Measurements from ENCODE around the gene ADAMTSL5. TPM values are rescaled to one million over a fixed set of nuclear protein-coding genes. Genes with fewer than 3 reads are reported as not detected.

ADAMTSL5 gene
- total and polyA plus RNA-seq, 3 experiments from 2014 or later = 1.0 to 2.7 (median 2.3) TPM

DNA sequence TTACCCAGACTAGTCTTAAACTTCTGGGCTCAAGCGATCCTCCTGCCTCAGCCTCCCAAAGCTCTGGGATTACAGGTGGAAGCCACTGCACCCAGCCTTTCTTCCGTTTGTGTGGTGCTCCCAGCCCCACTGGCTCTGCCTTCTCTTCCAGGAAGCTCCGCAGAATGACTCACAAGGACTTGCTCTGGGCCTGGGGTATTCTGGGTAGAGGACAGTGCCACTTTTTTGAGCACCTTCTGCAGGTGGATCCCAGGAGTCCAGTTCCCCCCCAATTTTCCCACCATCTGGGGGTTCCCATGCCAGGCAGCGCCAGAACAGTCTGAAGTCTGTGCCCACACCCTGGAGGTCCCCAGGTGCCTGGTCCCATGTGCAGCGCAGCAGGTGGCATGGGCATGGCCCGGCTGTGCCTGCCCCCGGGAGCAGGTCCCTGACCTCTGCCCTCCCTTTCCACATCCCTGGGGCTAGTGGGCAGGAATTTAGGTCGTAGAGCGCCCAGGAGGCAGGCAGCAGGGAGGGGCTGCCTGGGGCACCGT is 20.3 kb downstream of the ADAMTSL5 start:
- Histone ChIP-seq H3K27ac (ENCODE audit: low read depth, low read length) (peak overlapping the region; percentile 59), H3K4me1 (ENCODE audit: insufficient read depth, low read length) (peaks cover 10% of the 10 kb centered on the region), H3K36me3 (ENCODE audit: insufficient read depth, low read length) (no peaks in the 10 kb centered on the region), H3K27me3 (ENCODE audit: insufficient read depth, low read length, poor library complexity, severe bottlenecking) (no peaks in the 10 kb centered on the region), H3K9me3 (ENCODE audit: low read length) (no peaks in the 10 kb centered on the region), H3K4me3 (ENCODE audit: low read length) (no peak overlapping the region)
- ChIA-PET CTCF (no interaction called here), POLR2A (no interaction called here)
- Mint-ChIP-seq H3K27ac (no peak overlapping the region), H3K4me3 (peak overlapping the region in 5 of 7 donors; percentile 72 to 85 (median 74)), H3K9me3 (no peaks in the 10 kb centered on the region), H3K27me3 (peaks cover 0 to 6% of the 10 kb centered on the region in 2 donors), H3K4me1 (peaks cover 7 to 18% (median 14%) of the 10 kb centered on the region in 3 donors), H3K36me3 (peaks cover 0 to 3% (median 0%) of the 10 kb centered on the region in 3 donors)
- DNase-seq = no peak

DNA sequence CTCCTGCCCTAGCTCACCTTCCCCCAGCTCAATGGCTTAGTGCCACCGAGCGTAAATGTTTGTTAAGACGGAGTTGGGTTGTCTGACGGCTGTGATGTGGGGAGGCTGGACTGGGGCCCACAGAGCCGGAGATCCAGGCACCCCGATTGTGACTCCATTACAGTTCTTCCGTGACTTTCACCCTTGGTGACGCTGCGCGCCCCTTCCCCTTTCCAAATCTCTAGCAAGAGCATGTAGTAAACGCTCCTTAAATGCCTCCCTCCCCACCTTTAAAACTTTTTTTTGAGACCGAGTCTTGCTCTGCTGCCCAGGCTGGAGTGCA is 21.0 kb downstream of the ADAMTSL5 start:
- Mint-ChIP-seq H3K27ac (peak overlapping the region in 2 of 8 donors; percentile 62 to 76), H3K9me3 (no peaks in the 10 kb centered on the region), H3K4me3 (peak overlapping the region; percentile 72 to 85 (median 75)), H3K27me3 (peaks cover 0 to 6% of the 10 kb centered on the region in 2 donors), H3K36me3 (peaks cover 0 to 3% (median 0%) of the 10 kb centered on the region in 3 donors), H3K4me1 (peaks cover 7 to 18% (median 14%) of the 10 kb centered on the region in 3 donors)
- Histone ChIP-seq H3K9me3 (ENCODE audit: low read length) (no peaks in the 10 kb centered on the region), H3K27me3 (ENCODE audit: insufficient read depth, low read length, poor library complexity, severe bottlenecking) (no peaks in the 10 kb centered on the region), H3K36me3 (ENCODE audit: insufficient read depth, low read length) (no peaks in the 10 kb centered on the region), H3K4me1 (ENCODE audit: insufficient read depth, low read length) (peaks cover 10% of the 10 kb centered on the region), H3K4me3 (ENCODE audit: low read length) (peak overlapping the region; percentile 43), H3K27ac (ENCODE audit: low read depth, low read length) (peak overlapping the region; percentile 59)
- ChIA-PET POLR2A (no interaction called here), CTCF (no interaction called here)
- no peak for DNase-seq

DNA sequence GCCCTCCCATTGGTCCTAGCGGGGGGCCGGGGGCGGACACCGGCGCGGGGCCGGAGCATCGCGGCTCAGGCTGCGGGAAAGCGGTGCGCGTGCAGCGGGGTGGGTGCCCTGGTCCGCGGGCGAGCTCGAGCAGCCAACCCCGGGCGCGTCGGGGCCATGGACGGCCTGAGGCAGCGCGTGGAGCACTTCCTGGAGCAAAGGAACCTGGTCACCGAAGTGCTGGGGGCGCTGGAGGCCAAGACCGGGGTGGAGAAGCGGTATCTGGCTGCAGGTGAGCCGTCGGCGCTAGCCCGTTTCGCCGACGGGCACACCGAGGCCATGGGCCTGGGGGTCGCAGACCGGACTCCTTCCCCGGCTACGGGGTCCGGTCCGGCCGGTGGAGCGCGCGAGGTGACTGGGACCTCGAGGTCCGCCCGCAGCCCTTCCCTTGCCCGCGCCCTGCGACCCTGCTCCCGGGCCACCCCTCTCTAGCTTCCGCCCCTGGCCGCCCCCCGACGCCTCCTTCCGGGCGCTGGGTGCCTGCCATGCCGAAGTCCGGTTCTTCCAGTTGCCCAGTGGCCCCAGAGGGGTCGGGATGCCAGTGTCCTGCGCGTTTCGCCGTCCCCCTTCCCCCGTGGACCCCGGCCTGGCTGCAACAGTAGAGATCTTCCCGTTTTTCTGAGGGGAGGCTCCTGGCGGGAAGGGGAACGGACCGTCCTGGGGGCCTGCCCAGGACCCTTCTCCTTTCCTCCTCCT is 21.5 kb downstream of the ADAMTSL5 start, which contains the start of gene REEP6:
Gene REEP6, plus strand, starts transcription at position 68 of the 735 bp plus-strand sequence. Its CDS starts 89 bp downstream, at position 157.
- Mint-ChIP-seq H3K4me1 (peaks cover 7 to 18% (median 14%) of the 10 kb centered on the region in 3 donors), H3K27me3 (peaks cover 0 to 6% of the 10 kb centered on the region in 2 donors), H3K4me3 (peak within 1 kb of the TSS; percentile 85 to 96 (median 87)), H3K9me3 (no peaks in the 10 kb centered on the region), H3K36me3 (peaks cover 0 to 3% (median 0%) of the 10 kb centered on the region in 3 donors), H3K27ac (peak within 1 kb of the TSS; percentile 74 to 92 (median 90))
- H3K27ac ChIP-seq (ENCODE audit: low read depth, low read length) = peak within 1 kb of the TSS; percentile 69
- no peaks in the 10 kb centered on the region for H3K9me3 ChIP-seq (ENCODE audit: low read length)
- no peak for DNase-seq
- CTCF ChIA-PET = interaction anchor here (0.7 to 1.8 kb wide), 4 partner anchors 13 to 838 kb away, joined by 3 to 5 read pairs (median 4); no protein-coding TSS in a partner anchor
- H3K27me3 ChIP-seq (ENCODE audit: insufficient read depth, low read length, poor library complexity, severe bottlenecking) = no peaks in the 10 kb centered on the region
- H3K4me3 ChIP-seq (ENCODE audit: low read length) = peak within 1 kb of the TSS; percentile 92
- POLR2A ChIA-PET = interaction anchor here (0.6 to 1.3 kb wide), 7 partner anchors 12 to 352 kb away, joined by 3 to 5 read pairs (median 4); partner anchors contain the start of gene C19orf25
- H3K4me1 ChIP-seq (ENCODE audit: insufficient read depth, low read length) = peaks cover 10% of the 10 kb centered on the region
- H3K36me3 ChIP-seq (ENCODE audit: insufficient read depth, low read length) = no peaks in the 10 kb centered on the region

DNA sequence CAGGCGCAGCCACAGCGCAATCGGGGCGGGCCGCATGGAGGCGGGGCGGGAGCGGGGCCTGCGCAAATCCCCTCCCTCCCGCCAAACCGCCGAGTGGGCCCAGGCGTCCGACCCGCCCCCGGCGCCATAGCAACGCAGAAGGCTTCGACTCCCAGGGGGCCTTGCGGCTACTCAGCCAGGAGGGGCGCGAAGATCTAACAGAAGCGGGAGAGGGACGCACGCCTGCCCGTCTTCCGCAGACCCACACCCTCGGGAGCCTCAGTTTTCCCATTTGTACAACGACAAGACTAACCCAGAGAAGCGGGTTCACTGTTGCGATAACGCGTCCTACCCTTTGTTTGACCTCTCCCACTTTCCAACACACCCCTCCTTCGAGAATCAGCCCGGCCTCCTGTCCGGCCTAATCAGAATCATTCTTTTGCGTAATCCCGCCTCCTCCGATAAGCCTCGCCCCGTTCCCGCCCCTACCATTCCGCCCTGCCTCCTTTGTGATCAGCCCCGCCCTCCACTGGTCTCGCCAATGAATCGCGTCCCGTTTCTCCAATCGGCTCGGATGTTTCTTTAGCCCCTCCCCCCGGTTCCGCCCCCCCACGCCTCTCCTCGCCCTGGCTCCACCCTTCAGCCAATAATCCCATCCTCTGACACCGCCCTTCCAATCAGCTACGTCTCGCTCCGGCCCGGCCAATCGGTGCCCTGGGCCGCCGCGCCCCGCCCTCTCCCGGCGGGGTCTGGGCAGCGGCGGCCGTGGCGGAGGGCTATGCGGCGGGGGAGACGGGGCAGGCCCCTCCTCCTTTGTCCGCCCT is 22.3 kb downstream of the ADAMTSL5 start, which contains the start of gene PCSK4:
Gene PCSK4, minus strand, starts transcription at position 40 of the 803 bp plus-strand sequence. Its CDS starts 4 bp downstream, at position 36.
- ChIA-PET POLR2A (interaction anchor here (0.6 to 1.3 kb wide), 8 partner anchors 11 to 352 kb away, joined by 3 to 5 read pairs (median 4); partner anchors contain the start of gene C19orf25), CTCF (interaction anchor here (0.7 to 1.8 kb wide), 4 partner anchors 14 to 839 kb away, joined by 3 to 5 read pairs (median 4); no protein-coding TSS in a partner anchor)
- H3K4me1 ChIP-seq (ENCODE audit: insufficient read depth, low read length) = peaks cover 10% of the 10 kb centered on the region
- H3K36me3 Mint-ChIP-seq = peaks cover 0 to 3% (median 0%) of the 10 kb centered on the region in 3 donors
- peak; percentile 93 to 98 (median 97) for DNase-seq
- H3K9me3 Mint-ChIP-seq = no peaks in the 10 kb centered on the region
- peaks cover 7 to 18% (median 14%) of the 10 kb centered on the region in 3 donors for H3K4me1 Mint-ChIP-seq
- H3K4me3 ChIP-seq (ENCODE audit: low read length) = peak within 1 kb of the TSS; percentile 92
- no peaks in the 10 kb centered on the region for H3K36me3 ChIP-seq (ENCODE audit: insufficient read depth, low read length)
- no peaks in the 10 kb centered on the region for H3K27me3 ChIP-seq (ENCODE audit: insufficient read depth, low read length, poor library complexity, severe bottlenecking)
- H3K9me3 ChIP-seq (ENCODE audit: low read length) = no peaks in the 10 kb centered on the region
- peak within 1 kb of the TSS; percentile 69 for H3K27ac ChIP-seq (ENCODE audit: low read depth, low read length)
- peaks cover 0 to 6% of the 10 kb centered on the region in 2 donors for H3K27me3 Mint-ChIP-seq
- H3K4me3 Mint-ChIP-seq = peak within 1 kb of the TSS; percentile 84 to 96 (median 87)
- peak within 1 kb of the TSS; percentile 70 to 92 (median 90) for H3K27ac Mint-ChIP-seq

DNA sequence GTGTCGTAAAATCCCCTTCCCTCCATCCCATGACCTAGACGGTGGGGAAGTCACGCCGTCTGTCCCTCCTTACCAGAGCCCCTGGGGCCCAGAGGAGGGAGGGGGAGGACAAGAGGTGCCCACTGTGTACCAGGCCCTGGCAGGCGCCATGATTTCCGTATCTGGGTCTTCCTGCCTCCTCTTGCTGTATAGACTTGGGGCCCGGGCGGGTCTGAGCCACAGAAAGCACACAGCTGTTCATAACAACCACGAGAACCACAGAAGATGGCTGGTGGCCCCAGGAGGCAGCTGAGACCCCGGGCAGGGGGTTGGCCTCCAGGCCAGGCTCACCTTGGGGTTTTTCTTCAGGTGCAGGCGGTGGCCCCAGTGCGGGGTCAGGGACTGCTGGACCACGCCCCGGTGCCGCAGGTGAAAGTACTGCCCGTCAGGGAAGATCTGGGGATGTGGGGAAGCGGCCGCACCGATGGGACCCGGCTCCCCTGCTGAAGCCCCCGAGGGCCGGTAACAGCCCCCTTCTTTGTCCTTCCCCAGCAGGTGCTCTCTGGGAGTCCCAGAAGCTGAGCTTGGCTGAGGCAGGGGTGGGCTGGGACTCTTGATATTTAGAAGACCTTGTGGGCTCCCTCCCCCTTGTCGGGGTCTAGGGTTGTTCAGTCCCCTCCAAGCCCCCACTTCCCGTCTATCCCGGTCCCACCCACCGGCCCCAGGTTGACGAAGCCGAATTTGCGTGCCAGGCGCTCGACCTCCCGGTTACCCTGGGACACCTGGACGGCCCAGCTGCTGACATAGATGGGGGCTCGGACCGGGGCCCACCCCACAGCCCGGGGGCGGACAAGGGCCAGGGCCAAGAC is 23.1 kb downstream of the ADAMTSL5 start:
- ChIA-PET POLR2A (interaction anchor here (0.6 to 0.7 kb wide), 2 partner anchors 104 to 245 kb away, joined by 3 read pairs; no protein-coding TSS in a partner anchor), CTCF (interaction anchor here (1.7 to 1.8 kb wide), 2 partner anchors 32 to 45 kb away, joined by 5 read pairs; no protein-coding TSS in a partner anchor)
- Mint-ChIP-seq H3K9me3 (no peaks in the 10 kb centered on the region), H3K4me1 (peaks cover 7 to 18% (median 14%) of the 10 kb centered on the region in 3 donors), H3K27me3 (peaks cover 0 to 6% of the 10 kb centered on the region in 2 donors), H3K36me3 (peaks cover 0 to 3% (median 0%) of the 10 kb centered on the region in 3 donors), H3K27ac (peak overlapping the region in 1 of 8 donors; percentile 46), H3K4me3 (peak overlapping the region; percentile 50 to 96 (median 74))
- peak overlapping the region; percentile 92 for H3K4me3 ChIP-seq (ENCODE audit: low read length)
- H3K36me3 ChIP-seq (ENCODE audit: insufficient read depth, low read length) = no peaks in the 10 kb centered on the region
- H3K4me1 ChIP-seq (ENCODE audit: insufficient read depth, low read length) = peaks cover 10% of the 10 kb centered on the region
- H3K27ac ChIP-seq (ENCODE audit: low read depth, low read length) = peak overlapping the region; percentile 69
- no peaks in the 10 kb centered on the region for H3K27me3 ChIP-seq (ENCODE audit: insufficient read depth, low read length, poor library complexity, severe bottlenecking)
- no peaks in the 10 kb centered on the region for H3K9me3 ChIP-seq (ENCODE audit: low read length)
- DNase-seq = no peak

DNA sequence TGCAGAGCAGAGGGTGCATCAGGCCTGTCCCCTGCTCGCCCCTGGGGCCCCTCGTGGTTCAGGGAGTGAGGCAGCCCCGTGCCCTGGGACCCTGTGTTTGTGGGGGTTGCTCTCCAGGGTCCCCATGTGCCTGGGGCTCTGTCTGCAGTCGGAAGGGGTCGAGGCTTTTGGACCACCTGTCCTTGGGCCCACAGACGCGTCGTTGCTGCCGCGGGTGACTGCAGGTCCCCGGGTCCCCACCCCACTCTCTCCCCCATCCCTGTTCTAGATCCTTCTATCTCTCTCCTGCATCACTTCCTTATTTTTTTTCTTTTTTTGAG is 24.6 kb downstream of the ADAMTSL5 start:
- CTCF ChIA-PET = no interaction called here
- H3K36me3 Mint-ChIP-seq = peaks cover 0 to 3% (median 0%) of the 10 kb centered on the region in 3 donors

More for the DNA sequence above, 24.6 kb downstream of the ADAMTSL5 start:
- H3K27me3 Mint-ChIP-seq = peaks cover 0 to 4% of the 10 kb centered on the region in 2 donors
- H3K27ac Mint-ChIP-seq = peak overlapping the region in 1 of 8 donors; percentile 91
- peaks cover 7 to 18% (median 14%) of the 10 kb centered on the region in 3 donors for H3K4me1 Mint-ChIP-seq
- Histone ChIP-seq H3K4me3 (ENCODE audit: low read length) (no peak overlapping the region), H3K36me3 (ENCODE audit: insufficient read depth, low read length) (no peaks in the 10 kb centered on the region), H3K27me3 (ENCODE audit: insufficient read depth, low read length, poor library complexity, severe bottlenecking) (no peaks in the 10 kb centered on the region), H3K27ac (ENCODE audit: low read depth, low read length) (no peak overlapping the region), H3K9me3 (ENCODE audit: low read length) (no peaks in the 10 kb centered on the region), H3K4me1 (ENCODE audit: insufficient read depth, low read length) (peaks cover 10% of the 10 kb centered on the region)
- peak overlapping the region in 2 of 7 donors; percentile 10 to 66 for H3K4me3 Mint-ChIP-seq
- POLR2A ChIA-PET = no interaction called here
- no peaks in the 10 kb centered on the region for H3K9me3 Mint-ChIP-seq
- no peak for DNase-seq

Data from CD8-positive, alpha-beta memory T cell (primary cell).